ENCODE data around the gene ATP5PO. TPM values are rescaled to one million over a fixed set of nuclear protein-coding genes. Genes with fewer than 3 reads are reported as not detected.

ATP5PO gene
- total RNA-seq, 4 donors from 2014 or later = 133 to 311 (median 214) TPM

- Histone ChIP-seq H3K4me3 (no peak overlapping the region), H3K4me1 (peaks cover 5 to 48% (median 18%) of the 10 kb centered on the region in 3 donors), H3K9me3 (no peaks in the 10 kb centered on the region), H3K27ac (peak overlapping the region in 1 of 4 donors; percentile 89), H3K27me3 (no peaks in the 10 kb centered on the region), H3K36me3 (no peaks in the 10 kb centered on the region)
- 87% methylated on average over 2 of the region's 2 CpGs; no CpG with 5 or more reads in 1 of the 2 donors for WGBS, 2 donors (ENCODE audit: low coverage in 1 of 2)
- TF ChIP-seq CTCF (IDR thresholded peaks at IDR 0.05) (no peak), POLR2AphosphoS5 (IDR thresholded peaks at IDR 0.05) (no peak), POLR2A (IDR thresholded peaks at IDR 0.05) (no peak), EP300 (IDR thresholded peaks at IDR 0.05) (no peak)
- no peak for ATAC-seq
Measured at GRCh38 chr21:33945652-33946270, 30.2 kb upstream of the ATP5PO start.

- Histone ChIP-seq H3K4me3 (no peak overlapping the region), H3K27ac (no peak overlapping the region), H3K36me3 (no peaks in the 10 kb centered on the region), H3K27me3 (no peaks in the 10 kb centered on the region), H3K4me1 (peaks cover 5 to 51% (median 21%) of the 10 kb centered on the region in 3 donors), H3K9me3 (no peaks in the 10 kb centered on the region)
- ATAC-seq = no peak
- TF ChIP-seq CTCF (IDR thresholded peaks at IDR 0.05) = no peak
- no peak for TF ChIP-seq POLR2AphosphoS5 (IDR thresholded peaks at IDR 0.05)
- TF ChIP-seq EP300 (IDR thresholded peaks at IDR 0.05) = no peak
- no peak for TF ChIP-seq POLR2A (IDR thresholded peaks at IDR 0.05)
- WGBS, 2 donors (ENCODE audit: low coverage in 1 of 2) = 100% methylated on average over 1 of the region's 1 CpG
Measured at GRCh38 chr21:33944185-33944763, 28.7 kb upstream of the ATP5PO start.

GRCh38 chr21:33943293-33943692, 27.7 kb upstream of the ATP5PO start:
- Histone ChIP-seq H3K4me1 (peaks cover 5 to 44% (median 13%) of the 10 kb centered on the region in 3 donors), H3K4me3 (no peak overlapping the region), H3K36me3 (no peaks in the 10 kb centered on the region), H3K27ac (peak overlapping the region in 3 of 4 donors; percentile 18 to 53 (median 46)), H3K27me3 (no peaks in the 10 kb centered on the region), H3K9me3 (no peaks in the 10 kb centered on the region)
- 38 to 44% methylated on average over 2 of the region's 2 CpGs for WGBS, 2 donors (ENCODE audit: low coverage in 1 of 2)
- TF ChIP-seq EP300 (IDR thresholded peaks at IDR 0.05) (no peak), POLR2AphosphoS5 (IDR thresholded peaks at IDR 0.05) (no peak), POLR2A (IDR thresholded peaks at IDR 0.05) (no peak), CTCF (IDR thresholded peaks at IDR 0.05) (no peak)
- ATAC-seq = no peak

- Histone ChIP-seq H3K4me1 (peaks cover 1 to 35% (median 8%) of the 10 kb centered on the region in 3 donors), H3K9me3 (no peaks in the 10 kb centered on the region), H3K27me3 (no peaks in the 10 kb centered on the region), H3K4me3 (no peak overlapping the region), H3K27ac (peak overlapping the region in 2 of 4 donors; percentile 46 to 53), H3K36me3 (no peaks in the 10 kb centered on the region)
- TF ChIP-seq EP300 (IDR thresholded peaks at IDR 0.05) (no peak), CTCF (IDR thresholded peaks at IDR 0.05) (no peak), POLR2A (IDR thresholded peaks at IDR 0.05) (no peak), POLR2AphosphoS5 (IDR thresholded peaks at IDR 0.05) (no peak)
- ATAC-seq = no peak
Measured at GRCh38 chr21:33942426-33942825, 26.8 kb upstream of the ATP5PO start.

GRCh38 chr21:33940881-33941245, 25.3 kb upstream of the ATP5PO start:
- H3K9me3 ChIP-seq = no peaks in the 10 kb centered on the region
- no peak for TF ChIP-seq POLR2A (IDR thresholded peaks at IDR 0.05)
- no peak for TF ChIP-seq CTCF (IDR thresholded peaks at IDR 0.05)
- TF ChIP-seq EP300 (IDR thresholded peaks at IDR 0.05) = no peak
- TF ChIP-seq POLR2AphosphoS5 (IDR thresholded peaks at IDR 0.05) = no peak
- 61 to 78% methylated on average over 2 to 5 of the region's 5 CpGs for WGBS, 2 donors (ENCODE audit: low coverage in 1 of 2)
- ATAC-seq = peak; percentile 74
- H3K4me3 ChIP-seq = no peak overlapping the region
- peaks cover 0 to 32% (median 4%) of the 10 kb centered on the region in 3 donors for H3K4me1 ChIP-seq
- no peaks in the 10 kb centered on the region for H3K27me3 ChIP-seq
- H3K36me3 ChIP-seq = no peaks in the 10 kb centered on the region
- peak overlapping the region; percentile 20 to 80 (median 62) for H3K27ac ChIP-seq
